ENCODE results near the gene SIDT1.
"Not testable (repeated sequence)": the region's sequence is repeated elsewhere in the genome, so short reads cannot be mapped to it uniquely, and the experiment has no call there.

The SIDT1 gene

DNA sequence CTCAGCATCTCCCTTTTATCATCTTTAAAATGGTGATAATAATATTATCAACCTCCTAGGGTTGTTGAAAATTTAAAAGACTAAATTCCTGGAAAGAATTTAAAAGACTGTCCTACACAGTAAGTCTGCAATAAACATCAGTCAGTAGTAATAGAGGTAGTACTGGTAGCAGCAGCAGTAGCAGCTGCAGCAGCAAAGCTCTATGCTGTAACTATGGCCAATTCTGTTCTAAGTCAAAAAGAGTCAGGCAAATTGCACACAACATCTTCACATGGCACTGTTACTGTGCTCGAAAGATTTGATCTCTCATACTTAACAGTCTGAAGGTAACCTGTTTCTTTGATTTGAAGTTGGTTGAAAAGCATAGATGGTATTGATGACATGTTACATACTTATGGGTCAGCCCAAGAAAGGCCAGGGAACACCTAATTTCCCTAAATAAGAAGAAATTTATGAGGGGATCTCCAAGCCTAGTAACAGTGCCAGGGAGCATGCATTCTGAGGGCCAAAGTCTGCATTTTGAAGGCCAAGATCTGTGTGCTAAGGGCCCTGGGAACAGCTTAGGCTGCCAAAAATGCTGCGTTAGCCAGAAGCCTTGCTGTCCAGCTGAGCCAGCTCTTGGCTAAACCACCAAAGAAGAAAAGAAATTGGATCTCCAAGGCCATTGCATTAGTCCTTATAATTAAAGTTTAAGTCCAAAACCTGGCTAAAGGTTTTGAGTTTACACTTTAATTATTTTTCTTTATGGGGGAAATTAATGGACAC, 68.2 kb downstream of the SIDT1 start:
- DNase-seq: no peak

DNA sequence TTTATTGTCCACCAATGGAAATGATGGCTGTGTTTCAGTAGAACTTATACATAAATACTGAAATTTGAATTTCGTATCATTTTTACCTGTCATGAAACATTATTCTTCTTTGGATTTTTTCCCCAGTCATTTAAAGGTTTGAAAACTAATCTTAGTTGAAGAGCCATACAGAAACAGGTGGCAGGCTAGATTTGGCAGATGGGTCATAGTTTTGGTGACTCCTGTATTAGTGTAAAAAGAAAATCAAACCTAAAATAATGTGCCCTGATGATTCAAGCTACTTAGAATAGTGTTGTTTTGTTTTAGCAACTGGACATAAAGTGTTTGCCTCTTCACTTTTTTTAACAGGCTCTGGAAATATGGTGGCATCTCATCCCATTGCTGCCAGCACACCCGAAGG, 68.9 kb downstream of the SIDT1 start:
- no peak for DNase-seq

DNA sequence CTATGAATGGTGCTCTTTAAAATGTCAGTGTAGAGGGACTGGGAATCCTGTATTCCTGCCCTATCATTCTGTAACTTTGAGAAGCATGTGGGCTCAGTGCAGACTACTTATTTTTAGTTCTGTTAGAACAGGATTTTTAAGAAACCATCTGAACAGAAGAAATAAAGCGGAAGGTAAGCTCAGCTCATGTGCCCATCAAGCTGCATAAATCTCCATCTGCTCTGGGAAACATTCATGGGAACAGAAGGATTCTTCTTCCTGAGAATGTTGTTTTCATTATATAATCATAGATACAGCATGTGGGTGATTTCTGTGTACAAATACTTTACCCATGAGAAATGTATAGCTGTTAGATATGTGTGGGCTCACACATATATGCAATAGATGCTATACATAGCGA, 69.9 kb downstream of the SIDT1 start:
- no peak for DNase-seq

DNA sequence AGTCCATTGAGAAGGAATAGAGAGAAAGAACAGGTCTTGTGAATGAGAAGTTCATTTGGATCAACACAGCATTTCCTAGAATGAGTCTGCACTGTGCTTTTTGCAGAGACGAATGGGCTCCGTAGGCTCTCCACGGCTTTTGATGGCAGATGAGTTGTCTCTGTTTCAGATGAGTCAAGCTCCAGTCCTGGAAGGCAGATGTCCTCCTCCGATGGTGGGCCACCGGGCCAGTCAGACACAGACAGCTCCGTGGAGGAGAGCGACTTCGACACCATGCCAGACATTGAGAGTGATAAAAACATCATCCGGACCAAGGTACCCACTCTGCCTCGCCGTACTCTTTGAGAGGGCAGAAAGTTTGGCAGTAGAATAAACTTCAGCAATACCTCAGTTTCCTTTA, 70.5 kb downstream of the SIDT1 start:
- DNase-seq: no peak

DNA sequence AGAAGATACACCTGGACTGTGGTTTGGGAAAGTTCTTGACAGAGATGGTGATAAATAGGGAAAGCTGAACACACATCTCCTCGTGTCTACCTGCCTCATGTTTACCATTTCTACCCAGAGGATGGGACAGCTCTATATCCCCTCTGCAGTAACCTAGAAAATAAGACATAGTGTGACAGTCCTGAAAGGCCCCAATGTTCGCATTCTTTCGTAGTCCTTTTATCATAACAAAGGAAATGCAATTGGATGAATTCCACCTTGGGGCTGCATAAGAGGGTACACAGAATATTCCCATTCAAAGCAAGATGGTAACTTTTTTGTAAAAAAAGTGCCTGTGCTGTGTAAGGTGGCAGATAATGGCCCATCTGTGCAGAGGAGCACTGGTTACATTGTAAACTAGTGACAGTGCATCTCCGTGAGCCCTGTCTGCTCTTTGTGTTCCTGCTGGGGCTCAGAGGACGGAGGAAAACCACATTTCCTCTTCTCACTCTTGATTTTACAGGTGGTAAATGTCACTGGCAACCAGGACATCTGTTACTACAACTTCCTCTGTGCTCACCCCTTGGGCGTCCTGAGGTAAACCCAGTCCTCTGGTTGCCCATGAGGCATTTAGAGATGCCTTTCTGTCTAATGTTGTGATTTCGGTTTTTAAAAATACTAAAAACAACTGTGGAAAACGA, 74.3 kb downstream of the SIDT1 start:
- no peak for DNase-seq

DNA sequence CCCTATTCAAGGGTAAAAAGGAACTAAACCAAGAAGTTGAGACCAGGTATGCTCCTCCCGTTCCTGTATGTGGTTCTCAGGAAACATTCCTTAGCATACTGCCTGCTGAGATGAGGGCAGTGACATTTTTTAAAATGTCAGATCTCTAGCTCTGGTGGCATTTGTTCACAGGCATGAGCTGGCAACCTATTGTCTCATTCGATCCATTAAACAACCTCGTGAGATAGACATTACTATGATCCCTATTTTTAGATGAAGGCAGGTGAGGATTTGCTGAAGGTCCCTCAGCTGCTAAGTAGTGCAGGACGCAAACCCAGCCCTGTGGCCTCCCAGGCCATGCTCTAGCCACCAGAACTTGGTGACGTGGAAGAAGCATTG, 74.9 kb downstream of the SIDT1 start:
- no peak for DNase-seq

DNA sequence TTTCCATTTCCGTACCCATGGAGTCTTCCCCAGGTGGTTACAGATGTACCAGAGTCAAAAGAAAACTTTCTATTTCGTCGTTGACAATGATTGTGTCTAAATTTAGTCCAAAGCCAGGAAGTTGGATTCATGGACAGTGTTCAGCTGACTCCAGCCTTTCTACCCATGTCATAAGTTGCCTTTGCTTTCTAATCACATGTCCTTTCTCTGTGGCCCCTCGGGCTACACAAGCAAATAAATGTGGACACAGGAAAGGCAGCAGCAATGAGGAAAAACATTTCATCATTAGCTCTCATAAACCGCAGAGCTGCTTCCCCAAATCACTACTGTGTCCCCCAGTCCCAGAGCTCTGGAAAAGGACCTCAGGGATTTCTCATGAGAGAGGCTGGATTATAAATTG, 82.0 kb downstream of the SIDT1 start:
- no peak for DNase-seq

DNA sequence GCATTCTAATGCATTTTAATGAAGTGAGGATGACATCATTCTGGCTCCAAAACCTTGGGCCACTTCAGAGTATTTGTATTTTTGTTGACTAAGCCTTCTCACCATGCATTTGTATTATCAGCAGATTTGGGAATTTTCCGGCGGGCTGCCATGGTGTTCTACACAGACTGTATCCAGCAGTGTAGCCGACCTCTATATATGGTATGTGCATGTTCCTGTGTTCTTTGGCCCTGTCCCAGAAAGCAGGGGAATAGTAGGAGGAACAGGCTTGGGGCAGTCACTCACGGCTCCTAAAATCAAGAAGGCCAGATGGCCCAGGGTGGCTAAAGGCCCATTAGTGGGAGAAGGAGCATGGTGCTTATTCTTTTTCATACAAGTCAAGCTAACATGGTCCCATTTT, 83.6 kb downstream of the SIDT1 start:
- no peak for DNase-seq

DNA sequence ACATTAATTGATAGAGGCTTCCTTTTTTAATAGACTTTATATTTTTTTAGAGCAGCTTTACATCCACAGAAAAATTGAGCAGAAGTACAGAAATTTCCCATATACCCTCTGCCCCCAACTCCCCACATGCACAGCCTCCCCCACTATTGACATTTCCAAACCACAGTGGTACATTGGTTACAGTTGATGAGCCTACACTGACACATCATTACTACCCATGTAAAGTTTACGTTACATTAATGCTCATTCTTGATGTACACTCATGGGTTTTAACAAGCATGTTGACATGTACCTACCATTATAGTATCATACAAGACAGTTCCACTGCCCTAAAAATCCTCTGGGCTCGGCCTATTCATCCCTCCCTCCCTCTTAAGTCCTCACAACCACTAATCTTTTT, 85.4 kb downstream of the SIDT1 start:
- no peak for DNase-seq

DNA sequence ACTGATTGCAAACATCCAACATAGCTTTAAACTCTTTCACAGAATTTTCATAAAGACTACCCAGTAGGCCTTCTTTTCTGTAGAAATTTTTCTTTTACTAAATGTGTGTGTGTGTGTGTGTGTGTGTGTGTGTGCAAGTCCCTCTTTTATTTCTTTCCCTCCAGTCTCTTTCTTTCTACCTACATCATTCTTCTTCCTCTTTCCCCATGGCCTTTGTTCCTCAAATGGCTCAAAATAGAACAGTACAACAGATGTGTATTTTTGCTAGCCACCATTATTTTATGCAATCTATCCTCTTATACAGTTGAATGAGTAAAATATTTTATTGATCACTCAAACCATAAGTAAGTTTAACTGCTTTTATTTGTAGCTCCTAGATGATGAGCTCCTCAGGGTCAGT, 87.7 kb downstream of the SIDT1 start:
- DNase-seq: no peak

DNA sequence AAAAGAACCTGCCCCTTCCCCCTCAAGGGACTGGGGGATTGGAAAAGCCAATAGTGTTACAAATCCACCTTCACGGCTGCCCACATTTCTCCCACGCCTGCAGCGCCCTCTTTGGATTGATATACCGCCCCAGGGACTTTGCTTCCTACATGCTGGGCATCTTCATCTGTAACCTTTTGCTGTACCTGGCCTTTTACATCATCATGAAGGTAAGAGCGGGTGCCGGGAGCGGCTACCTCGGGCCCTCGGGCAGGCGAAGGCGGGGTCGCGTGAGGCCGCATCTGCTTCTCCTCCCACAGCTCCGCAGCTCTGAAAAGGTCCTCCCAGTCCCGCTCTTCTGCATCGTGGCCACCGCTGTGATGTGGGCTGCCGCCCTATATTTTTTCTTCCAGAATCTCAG, 91.0 kb downstream of the SIDT1 start:
- no peak for DNase-seq

DNA sequence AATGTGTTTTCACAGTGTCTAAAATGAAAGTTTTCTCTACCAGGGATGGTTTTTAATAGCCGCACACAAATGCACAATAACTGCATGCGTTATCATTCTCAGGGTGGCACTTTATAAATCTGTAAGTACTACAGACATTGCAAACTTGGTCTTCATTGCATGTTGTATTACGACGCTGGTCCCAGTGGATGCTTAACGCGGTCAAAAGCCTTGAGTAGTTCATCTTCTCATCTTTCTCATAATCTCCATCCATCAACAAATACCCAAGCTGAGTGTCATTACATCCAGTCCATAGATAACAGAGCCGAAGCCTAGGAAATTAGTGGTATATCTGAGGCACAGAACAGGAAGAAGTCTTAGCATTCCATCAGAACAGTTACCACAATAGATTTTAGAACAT, 91.5 kb downstream of the SIDT1 start:
- DNase-seq: no peak

DNA sequence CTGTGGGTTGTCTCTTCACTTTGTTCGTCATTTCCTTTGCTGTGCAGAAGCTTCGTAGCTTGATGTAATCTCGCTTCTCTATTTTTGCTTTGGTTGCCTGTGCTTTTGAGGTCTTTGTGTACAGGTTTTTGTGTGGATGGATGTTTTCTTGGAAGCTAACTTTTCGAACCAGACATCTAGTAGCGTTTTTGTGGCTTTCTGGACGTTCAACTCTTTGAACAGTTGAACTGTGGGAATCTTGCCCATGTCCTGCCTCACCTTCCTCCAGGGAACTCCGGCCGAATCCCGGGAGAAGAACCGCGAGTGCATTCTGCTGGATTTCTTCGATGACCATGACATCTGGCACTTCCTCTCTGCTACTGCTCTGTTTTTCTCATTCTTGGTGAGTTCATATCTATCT, 93.5 kb downstream of the SIDT1 start:
- no peak for DNase-seq

DNA sequence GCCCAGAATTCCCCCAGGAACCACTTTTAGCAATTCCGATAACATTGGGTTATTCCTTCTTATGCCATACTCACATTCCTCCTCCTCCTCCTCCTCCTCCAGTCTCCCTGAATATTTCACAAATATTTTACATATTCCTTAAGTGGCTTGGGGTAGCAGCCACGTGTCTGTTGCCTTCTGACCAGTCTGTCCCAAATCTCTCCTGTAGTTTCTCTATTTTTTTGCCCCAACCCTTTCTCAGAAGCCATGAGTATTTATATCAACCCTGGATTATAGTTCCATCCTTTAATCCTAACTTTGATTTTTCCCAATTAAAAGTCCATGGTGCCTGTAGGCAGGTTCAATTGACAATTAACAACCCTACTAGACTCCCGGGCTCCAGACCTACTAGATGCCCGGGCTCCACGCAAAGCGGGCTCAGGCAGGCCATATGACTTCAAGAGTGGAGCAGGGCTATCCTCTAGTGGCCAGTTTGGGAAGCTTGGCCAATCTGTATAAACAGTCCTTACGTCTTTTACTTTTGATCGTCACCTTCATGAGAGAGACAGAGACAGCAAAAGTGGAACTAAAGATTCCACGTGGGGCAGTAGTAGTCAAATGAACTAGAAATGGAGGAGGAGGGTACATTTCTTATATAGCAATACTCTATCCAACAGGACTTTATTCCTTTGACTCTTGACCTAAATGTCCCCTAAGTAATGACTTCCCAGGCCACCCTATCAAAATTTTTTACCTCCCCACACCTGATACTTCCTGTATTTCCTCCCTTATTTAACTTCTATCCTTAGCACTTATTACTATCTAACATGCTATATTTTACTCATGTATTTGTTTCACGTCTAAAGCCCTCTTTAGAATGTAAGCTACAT, 94.4 kb downstream of the SIDT1 start:
- DNase-seq: peak; percentile 21 to 75 (median 43)

DNA sequence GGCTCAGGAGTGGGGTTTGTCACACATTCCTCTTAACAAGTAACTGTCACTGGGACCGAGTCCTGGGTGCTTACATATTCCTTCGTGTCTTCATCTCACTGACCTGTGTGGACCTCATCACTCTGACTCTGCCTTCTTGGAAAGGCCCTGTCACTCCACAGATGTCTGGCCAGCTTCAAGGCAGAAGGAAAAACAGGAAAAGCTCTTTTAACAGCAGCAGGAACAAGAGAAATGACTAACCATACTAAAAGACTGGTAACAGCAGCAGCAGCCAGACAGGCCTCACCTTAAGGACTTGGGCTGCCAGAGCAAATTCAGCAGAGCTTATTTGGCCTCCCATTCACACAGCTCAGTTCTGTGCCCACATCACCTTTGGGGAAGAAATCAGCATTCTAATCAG, 96.0 kb downstream of the SIDT1 start:
- no peak for DNase-seq

DNA sequence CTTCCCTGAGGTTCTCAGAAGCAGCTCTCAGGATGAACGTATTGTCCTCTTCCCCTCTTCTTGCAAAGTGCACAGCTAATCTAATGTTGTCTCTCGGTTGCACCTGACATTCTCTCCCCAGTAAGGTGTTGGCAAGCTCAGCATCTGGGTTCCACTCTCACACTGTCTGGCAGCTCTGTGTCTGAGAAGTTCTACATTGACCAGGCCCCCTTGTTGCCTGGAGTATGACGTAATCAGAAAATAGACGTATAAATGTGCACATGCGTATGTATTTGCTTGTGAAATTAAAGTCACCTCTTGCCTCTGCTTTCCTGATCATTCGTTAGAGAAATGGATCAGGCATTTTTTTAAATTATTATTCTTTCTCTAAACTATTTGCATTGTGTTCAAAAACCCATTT, 96.4 kb downstream of the SIDT1 start:
- DNase-seq: no peak

DNA sequence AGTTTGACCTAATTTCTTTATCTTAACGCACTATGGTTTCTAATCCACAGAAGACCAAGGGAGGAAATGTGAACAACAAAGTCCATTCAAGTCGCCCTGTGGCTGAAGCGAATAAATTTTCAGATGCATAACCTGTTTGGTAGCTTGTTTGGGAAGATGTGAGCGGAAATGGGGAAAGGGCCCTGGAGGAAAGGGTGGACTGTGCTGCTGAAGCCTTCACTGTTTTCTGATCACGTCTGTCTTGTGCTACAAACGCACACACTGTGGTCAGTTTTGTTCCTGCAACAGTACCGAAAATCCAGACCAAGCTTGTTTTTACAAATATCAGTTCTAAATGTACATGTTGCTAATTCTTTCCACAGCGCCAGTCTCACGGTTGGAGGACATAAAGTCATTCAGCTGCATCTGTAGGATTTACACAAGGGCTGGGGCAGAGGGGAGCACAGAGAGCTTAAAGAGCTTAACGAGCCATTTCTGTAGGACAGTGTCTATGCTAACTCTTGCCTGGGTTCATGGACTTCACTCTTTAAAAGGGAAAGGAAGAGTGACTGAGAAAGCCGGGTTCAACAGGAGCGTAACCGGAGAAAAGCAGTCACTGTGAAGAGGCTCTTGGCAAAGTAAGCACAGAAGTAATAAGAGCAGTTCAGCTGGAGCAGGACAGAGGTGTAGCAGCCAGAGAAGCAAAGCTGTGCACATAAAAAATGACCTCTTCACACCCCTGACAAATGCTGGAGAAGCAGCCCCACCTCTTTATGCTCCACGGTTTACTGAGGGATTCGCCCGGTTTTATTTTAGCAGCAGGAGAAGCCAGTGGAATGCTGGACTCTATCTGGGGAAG, 97.4 kb downstream of the SIDT1 start:
- DNase-seq: peak in 1 of 3 experiments; percentile 81

DNA sequence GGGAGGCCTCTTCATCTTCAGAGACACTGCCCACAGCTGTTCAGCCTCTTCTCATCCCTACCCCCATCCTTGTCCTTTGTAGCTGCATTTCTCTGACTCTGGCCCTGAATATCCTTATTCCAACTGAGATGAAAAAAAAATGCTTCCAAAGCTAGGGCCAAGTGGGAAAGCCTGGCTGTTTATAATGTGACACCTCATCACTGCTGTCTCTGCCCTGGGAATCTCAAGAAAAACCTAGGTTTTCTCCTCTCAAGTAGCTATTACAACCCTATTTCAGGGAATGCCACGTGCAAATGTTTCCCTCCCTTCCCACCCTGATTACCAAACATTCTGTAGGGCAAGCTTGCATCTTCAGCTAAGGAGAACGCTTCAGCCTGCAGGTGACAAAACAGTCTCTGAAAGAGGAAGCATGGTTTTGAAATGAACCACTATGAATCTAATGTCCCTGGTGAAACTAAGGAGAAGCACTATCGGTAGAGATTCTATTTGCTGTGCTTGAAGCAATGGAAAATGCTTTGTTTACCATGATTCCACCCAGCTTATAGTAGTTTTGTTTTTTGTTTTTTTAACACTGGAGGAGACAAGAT, 98.7 kb downstream of the SIDT1 start:
- no peak for DNase-seq

DNA sequence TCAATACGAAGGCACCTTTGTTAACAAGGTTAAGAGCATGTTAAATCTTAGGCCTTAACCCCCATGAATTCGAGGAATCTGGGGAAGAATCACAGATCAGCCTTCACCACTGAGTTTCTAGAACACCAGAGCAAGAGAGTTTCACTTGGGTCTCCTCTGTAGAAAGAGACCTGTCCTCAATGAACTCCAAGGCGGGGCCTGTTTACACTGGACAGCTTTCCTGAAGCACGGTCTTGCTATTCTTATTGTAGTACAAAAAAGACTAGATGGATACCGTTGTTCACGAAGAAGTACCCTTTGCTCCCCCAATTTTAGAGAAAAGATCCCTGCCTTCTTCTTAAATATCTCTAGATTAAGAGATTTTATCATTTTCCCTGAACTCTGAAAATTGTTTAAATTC, 99.2 kb downstream of the SIDT1 start:
- no peak for DNase-seq

DNA sequence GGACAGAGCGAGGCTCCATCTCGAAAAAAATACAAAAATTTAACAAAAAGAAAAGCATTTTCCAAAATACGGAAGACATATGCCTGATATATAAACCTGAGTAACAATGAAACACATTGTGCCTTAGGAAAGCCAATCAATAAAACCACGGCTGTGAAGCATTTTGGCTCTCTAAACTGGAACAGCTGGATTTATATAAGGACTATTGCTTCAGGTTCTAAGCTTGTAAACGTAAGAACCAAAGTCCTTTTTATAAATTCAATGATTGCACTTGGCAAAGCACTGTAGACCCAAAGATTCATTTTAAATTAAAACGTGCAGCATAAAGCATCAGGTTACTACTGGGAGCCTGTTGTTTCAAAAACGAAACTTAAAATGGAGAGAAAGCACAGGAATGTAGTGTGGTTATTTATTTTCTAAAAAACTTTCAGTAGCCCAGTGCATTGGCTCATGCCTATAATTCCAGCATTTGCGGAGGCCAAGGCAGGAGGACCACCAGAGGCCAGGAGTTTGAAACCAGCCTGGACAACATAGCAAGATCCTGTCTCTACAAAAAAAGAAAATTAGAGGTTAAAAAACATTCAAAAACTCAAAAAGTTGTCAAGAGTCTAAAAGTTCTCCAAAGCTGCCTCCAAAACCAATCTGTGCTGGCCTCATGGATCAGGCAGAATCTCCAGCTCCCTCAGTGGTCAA, 102.6 kb downstream of the SIDT1 start:
- no peak for DNase-seq

DNA sequence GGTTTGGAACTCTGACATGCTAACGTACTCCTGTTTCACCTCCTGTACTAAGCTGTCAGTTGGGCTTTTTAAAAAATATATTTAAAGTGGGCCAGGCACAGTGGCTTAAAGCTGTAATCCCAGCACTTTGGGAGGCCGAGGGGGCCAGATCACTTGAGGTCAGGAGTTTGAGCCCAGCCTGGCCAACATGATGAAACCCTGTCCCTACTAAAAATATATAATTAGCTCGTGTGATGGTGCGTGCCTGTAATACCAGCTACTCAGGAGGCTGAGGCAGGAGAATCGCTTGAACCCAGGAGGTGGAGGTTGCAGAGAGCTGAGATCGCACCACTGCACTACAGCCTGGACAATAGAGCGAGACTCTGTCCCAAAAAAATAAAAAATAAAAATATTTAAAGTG, 103.7 kb downstream of the SIDT1 start:
- not testable (repeated sequence) for DNase-seq

DNA sequence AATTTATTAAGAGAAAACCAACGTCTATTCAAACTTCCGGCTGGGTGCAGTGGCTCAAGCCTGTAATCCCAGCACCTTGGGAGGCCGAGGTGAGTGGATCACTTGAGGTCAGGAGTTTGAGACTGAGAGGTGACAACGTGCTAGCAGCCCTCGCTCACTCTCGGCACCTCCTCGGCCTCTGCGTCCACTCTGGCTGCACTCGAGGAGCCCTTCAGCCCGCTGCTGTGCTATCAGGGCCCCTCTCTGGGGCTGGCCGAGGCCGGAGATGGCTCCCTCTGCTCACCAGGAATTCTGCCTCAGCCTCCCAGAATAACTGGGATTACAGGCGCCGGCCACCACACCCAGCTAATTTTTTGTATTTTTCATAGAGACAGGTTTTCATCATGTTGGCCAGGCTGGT, 105.4 kb downstream of the SIDT1 start:
- no peak for DNase-seq

Data from NCI-H1417 (cell line).